Activated T-cell treated with anti-CD3 and anti-CD28 coated beads for 24 hours (primary cell): ENCODE results near the gene FCSK.

ENCODE experiments used
- DNase-seq: peaks from one replicate; pipeline ENCODE4 v3.0.0-alpha.2; 2020; ENCODE audit warnings: low read depth

The FCSK gene

GRCh38 chr16:70524399-70524825 is 70.0 kb downstream of the FCSK start:
- DNase-seq, result peak; percentile 4

GRCh38 chr16:70526403-70526802 is 72.0 kb downstream of the FCSK start:
- no peak for DNase-seq

GRCh38 chr16:70527315-70527996 is 73.1 kb downstream of the FCSK start:
- DNase-seq, result no peak

DNA sequence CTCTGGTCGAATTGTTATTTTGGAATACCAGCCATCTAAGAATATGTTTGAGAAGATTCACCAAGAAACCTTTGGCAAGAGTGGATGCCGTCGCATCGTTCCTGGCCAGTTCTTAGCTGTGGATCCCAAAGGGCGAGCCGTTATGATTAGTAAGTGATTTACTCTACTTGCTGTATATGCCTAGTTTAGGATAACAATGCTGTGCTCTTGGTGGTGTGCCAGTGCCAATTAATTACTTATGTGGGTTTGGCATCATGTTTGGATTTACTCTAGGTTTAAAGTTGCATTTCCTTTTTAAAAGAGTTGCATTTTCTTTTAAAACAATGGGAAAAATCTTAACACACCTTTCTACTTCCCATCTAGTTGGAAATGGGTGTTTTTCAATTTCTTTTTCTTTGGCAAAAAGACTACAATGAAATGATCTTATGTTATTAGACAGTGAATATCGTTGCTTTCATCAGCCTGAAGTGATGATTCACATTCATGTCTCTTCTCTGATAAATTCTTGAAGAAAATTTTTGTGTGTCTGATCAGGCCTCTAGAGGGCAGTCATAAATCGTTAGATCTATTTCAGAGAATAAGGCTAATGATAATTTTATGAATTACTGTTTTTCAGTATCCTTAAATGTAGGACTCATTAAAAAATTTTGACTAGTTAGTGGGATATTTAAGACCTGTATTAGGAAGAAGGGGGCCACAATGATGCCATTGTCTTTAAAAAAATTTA is 74.8 kb downstream of the FCSK start:
- DNase-seq, result no peak
